Pancreas (tissue), 10 donors: Measurements from ENCODE around the gene PLET1. TPM values are rescaled to one million over a fixed set of nuclear protein-coding genes. Genes with fewer than 3 reads are reported as not detected.

Source experiments
- ATAC-seq, 4 donors: fragments of 200-7000 bp; cut with Tn5 transposase; one replicate each; pipeline versions ENCODE4 v1.8.0 to v1.9.1; 2020; ENCODE audit warnings: mild to moderate bottlenecking in 4 of 4, moderate library complexity in 4 of 4
- DNase-seq, 6 donors: peaks; one replicate each; pipeline ENCODE4 v3.0.0-alpha.2; 2020
- FAIRE-seq: peaks from 2 replicates; lab custom pipeline; 2012; peaks lifted over from hg19 to GRCh38; lab: Jason Lieb, UNC
- H3K27ac ChIP-seq, 4 donors: fragments of 200-600 bp; sonication (generic); 1 replicate in 3 of 4; 2 replicates in 1 of 4; pipeline versions ENCODE4 v1.5.0 to v1.8.0; 2020
- H3K27me3 ChIP-seq, 4 donors: fragments of 200-600 bp; one replicate each; pipeline ENCODE4 v1.8.0; 2021
- H3K36me3 ChIP-seq, 3 donors: fragments of 200-600 bp; sonication (generic) in 1 of 3; one replicate each; pipeline versions ENCODE4 v1.5.0 to v1.8.0; 2020 to 2021
- H3K4me1 ChIP-seq, 3 donors: fragments of 200-600 bp; one replicate each; pipeline ENCODE4 v1.8.0; 2021
- H3K4me3 ChIP-seq, 4 donors: fragments of 200-600 bp; sonication (generic) in 2 of 4; one replicate each; pipeline versions ENCODE4 v1.5.0 to v1.8.0; 2020 to 2021
- H3K9me3 ChIP-seq, 4 donors: fragments of 200-600 bp; one replicate each; pipeline ENCODE4 v1.8.0; 2021
- CTCF ChIP-seq, 4 donors: fragments of 200-600 bp; sonication (generic) in 3 of 4; IDR thresholded peaks; one replicate each; pipeline versions ENCODE4 v1.5.0 to v1.8.0; 2021; ENCODE audit warnings: antibody characterized with exemption in 4 of 4
- WGBS, 2 donors: extraction: QIAGEN DNeasy Blood & Tissue Kit; methylation state at CpG; one replicate each; pipeline ENCODE4 v1.1.7; 2013; 5-methylcytosine and 5-hydroxymethylcytosine counted together
- intact Hi-C, 3 donors: fragments of 100-400 bp; cut with DNase I; formaldehyde crosslinking; loops; one replicate each; pipeline versions ENCODE4 v1.11.1 to v1.14.2; 2022
- polyA plus RNA-seq, 2 donors: library from polyadenylated mRNA; stranded (reverse); fragments of 200-250 nt; gene quantifications; one replicate each; pipeline ENCODE4 v1.2.3, GENCODE V29; 2013
- total RNA-seq, 6 donors: library from RNA; stranded (reverse); fragmentation: NEBNext Ultra II Directional in 4 of 6; extraction: Animal tissue kit (Norgen Biotek cat#: 25700) in 4 of 6; gene quantifications; one replicate each; pipeline versions ENCODE4 v1.2.1 to v1.2.4, GENCODE V29; 2021 to 2023
- donor health status: healthy with polysubstance abuse.
- donor health status: DM: no; HTN: no; CAD: no; lungs with moderate emphysema.
- donor health status: DM: no; HTN: no; CAD: no.
- donor health status: control.
- donor health status: control.
- donor health status: Bipolar disorder and iron deficiency.
- donor health status: DM: yes; HTN: yes; CAD: no.
- donor health status: DM: no; HTN: no; CAD: no.
- donor health status: DM: no; HTN: no; CAD: no.
- donor health status: DM: yes; HTN: yes; CAD: no.

PLET1 gene
- total and polyA plus RNA-seq, 8 donors = not detected

DNA sequence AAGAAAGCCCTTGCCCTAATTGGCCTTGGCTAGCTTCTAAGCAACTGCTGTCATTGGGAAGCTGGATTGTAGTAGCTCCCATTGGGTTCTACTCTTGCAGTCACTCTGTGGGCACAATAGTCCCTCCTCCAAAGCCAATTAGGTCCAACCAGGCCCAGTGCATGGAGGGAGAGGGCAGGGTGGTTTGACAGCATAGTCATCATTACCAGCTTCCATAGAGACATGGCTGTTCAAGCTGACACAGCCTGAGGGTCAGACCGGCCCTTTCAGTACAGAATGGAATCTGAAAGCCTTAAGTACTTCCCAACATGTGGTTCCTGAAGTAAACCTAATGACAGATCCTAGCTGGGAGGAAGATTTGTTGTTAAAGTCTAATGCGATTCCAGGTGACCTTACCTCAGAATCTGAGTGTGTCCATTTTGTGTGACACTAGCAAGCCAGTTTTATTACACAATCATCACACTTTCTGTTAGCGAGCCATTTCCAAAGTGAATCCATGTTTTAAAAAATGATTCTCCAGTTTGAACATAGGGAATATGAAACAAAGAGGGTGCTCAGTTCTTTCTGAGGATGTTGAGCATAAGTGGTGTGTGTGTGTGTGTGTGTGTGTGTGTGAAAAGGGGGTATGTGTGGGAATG is 6.9 kb downstream of the PLET1 start:
- Histone ChIP-seq H3K9me3 (no peaks in the 10 kb centered on the region), H3K27me3 (no peaks in the 10 kb centered on the region), H3K4me3 (no peak overlapping the region), H3K4me1 (no peaks in the 10 kb centered on the region), H3K36me3 (no peaks in the 10 kb centered on the region), H3K27ac (no peak overlapping the region)
- FAIRE-seq = no peak
- intact Hi-C loops = no loop called here
- no peak for DNase-seq
- no peak for TF ChIP-seq CTCF (IDR thresholded peaks at IDR 0.05)
- ATAC-seq = no peak
- 91 to 93% methylated on average over 3 of the region's 3 CpGs for WGBS, 2 donors

DNA sequence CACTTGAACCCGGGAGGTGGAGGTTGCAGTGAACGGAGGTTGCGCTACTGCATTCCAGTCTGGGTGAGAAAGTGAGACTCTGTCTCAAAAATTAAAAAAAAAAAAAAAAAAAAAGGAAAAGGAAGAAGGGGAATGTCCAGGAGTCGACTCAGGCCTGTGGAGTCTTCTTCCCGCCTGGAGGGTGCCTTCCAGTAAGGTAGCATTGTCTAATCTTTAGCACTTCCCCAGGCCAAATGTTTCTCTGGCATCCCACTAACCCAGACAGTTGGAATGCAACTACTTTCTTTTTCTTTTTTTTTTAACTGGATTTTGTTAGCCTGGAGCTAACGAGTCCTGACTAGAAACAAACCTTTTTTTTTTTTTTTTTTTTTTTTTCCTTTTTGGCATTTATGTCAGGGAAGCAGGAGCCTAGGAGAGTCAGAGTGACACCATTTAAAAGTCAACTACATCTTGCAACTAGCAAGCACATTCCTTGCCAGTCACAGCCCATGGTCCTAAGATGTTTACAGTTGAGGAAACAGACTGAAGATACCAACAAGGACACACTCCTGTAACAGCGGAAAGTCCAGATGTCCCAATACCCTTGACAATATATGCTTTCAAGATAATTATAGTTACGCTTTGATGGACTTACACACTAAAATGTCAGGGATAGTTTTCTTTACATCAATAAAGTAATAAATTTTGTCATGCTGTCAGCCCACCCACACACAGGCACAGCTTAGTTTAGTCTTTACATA is 10.6 kb downstream of the PLET1 start:
- no peaks in the 10 kb centered on the region for H3K9me3 ChIP-seq
- no peaks in the 10 kb centered on the region for H3K36me3 ChIP-seq
- 87 to 90% methylated on average over 8 of the region's 8 CpGs for WGBS, 2 donors
- no peak overlapping the region for H3K4me3 ChIP-seq
- no peak for TF ChIP-seq CTCF (IDR thresholded peaks at IDR 0.05)
- ATAC-seq (no peak), FAIRE-seq (no peak), DNase-seq (no peak)
- H3K27ac ChIP-seq = no peak overlapping the region
- intact Hi-C loops = no loop called here
- no peaks in the 10 kb centered on the region for H3K27me3 ChIP-seq
- H3K4me1 ChIP-seq = no peaks in the 10 kb centered on the region

DNA sequence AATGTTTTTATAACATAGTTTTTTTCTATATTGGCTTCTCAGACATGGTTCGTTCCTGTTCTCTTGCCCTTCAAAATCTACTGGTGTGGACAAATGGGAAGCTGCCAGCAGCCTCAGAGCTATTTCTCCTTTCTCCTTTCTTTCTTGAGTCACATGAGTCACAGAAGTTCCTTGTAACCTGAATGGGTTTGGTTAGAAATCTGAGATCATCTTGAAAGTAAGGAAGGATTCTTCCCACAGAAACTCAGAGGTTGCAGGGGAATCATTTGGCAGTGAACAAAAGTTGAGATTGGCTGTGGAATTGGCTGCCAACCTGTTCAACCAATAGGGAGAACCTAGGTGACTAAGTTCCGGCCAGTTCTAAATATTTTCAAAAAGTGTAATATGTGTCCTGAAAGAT is 12.5 kb downstream of the PLET1 start:
- Histone ChIP-seq H3K4me3 (no peak overlapping the region), H3K27me3 (no peaks in the 10 kb centered on the region), H3K27ac (no peak overlapping the region), H3K36me3 (no peaks in the 10 kb centered on the region), H3K9me3 (no peaks in the 10 kb centered on the region), H3K4me1 (no peaks in the 10 kb centered on the region)
- TF ChIP-seq CTCF (IDR thresholded peaks at IDR 0.05) = no peak
- FAIRE-seq = no peak
- ATAC-seq = no peak
- 86 to 94% methylated on average over 2 of the region's 2 CpGs for WGBS, 2 donors
- DNase-seq = no peak
- intact Hi-C loops = no loop called here

- Histone ChIP-seq H3K27ac (no peak overlapping the region), H3K27me3 (no peaks in the 10 kb centered on the region), H3K9me3 (no peaks in the 10 kb centered on the region), H3K4me1 (no peaks in the 10 kb centered on the region), H3K36me3 (no peaks in the 10 kb centered on the region), H3K4me3 (no peak overlapping the region)
- ATAC-seq = no peak
- DNase-seq = no peak
- intact Hi-C loops = no loop called here
- TF ChIP-seq CTCF (IDR thresholded peaks at IDR 0.05) = no peak
- WGBS, 2 donors = 38% methylated on average over 4 of the region's 4 CpGs
- no peak for FAIRE-seq
These were observed 13.5 kb downstream of the PLET1 start for GRCh38 chr11:112247201-112247600.

DNA sequence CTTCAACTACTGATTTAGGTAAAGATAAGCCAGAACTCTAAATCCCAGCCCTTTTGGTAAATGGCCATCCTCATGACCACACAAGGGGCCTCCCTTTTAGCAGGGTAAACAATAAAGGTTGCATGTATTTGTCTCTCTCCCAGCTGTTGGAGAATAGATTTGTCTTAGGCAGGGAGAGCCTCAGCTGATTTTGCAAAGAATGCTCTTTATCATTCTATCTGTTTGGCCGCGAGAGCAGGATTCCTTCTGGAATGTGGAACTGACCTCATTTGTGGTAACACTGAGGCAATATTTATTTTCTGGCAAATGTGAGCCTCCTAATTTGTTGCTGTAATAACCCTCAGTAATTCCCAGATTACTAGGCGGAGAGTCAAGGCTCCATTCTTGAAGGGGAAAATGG is 19.2 kb downstream of the PLET1 start:
- ATAC-seq (peak in 3 of 4 donors; percentile 67 to 71 (median 70)), DNase-seq (no peak), FAIRE-seq (no peak)
- no peaks in the 10 kb centered on the region for H3K4me1 ChIP-seq
- H3K36me3 ChIP-seq = peaks cover 0 to 15% (median 0%) of the 10 kb centered on the region in 3 donors
- no peak overlapping the region for H3K4me3 ChIP-seq
- 69 to 76% methylated on average over 3 of the region's 3 CpGs for WGBS, 2 donors
- no peak for TF ChIP-seq CTCF (IDR thresholded peaks at IDR 0.05)
- no peaks in the 10 kb centered on the region for H3K27me3 ChIP-seq
- H3K9me3 ChIP-seq = no peaks in the 10 kb centered on the region
- intact Hi-C loops = no loop called here
- no peak overlapping the region for H3K27ac ChIP-seq
